Stimulated activated CD8-positive, alpha-beta memory T cell treated with anti-CD3 and anti-CD28 coated beads, Interleukin-15, amount 100 ng/mL, for 1 hour (primary cell): ENCODE results near the gene SGMS1.
"Not testable (repeated sequence)": the region's sequence is repeated elsewhere in the genome, so short reads cannot be mapped to it uniquely, and the experiment has no call there.

ENCODE experiments used
- DNase-seq: peaks from one replicate; pipeline ENCODE4 v3.0.0-alpha.2; 2020; ENCODE audit warnings: low read depth

SGMS1 gene

DNA sequence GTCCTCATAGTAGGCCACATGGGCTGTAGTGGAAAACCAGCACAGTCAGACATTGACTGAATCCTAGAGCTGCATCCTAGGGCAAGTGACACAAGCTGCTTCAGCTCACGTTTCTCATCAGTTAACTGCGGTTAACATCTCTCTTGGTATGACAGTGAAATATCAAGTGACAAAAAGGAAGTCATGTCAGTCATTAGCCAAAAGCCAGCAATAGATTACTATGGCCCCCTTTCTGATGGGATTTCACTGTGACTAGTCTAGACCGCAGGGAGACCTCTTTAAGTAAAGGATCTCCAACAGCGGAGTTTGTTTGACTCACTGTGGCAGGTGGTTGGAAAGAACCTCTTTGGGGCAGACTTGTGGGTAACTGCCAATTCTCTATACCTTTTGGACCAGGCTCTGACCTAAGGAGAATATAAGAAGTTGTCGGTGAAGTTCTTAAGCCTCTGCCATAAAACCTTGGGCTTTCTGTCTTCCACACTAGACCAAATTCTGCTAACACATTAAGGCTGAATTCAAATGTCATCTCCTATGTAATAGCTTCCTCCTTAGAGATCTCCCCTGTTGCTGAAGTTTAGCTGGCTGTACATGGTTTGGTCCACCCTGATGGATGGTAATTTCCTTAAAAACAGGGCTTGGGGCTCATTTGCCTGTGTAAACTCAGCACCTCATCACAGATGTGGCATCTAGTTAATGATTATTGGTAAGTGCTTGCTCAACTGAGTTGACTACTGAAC lies 115.3 kb downstream of the SGMS1 start:
- DNase-seq: no peak

DNA sequence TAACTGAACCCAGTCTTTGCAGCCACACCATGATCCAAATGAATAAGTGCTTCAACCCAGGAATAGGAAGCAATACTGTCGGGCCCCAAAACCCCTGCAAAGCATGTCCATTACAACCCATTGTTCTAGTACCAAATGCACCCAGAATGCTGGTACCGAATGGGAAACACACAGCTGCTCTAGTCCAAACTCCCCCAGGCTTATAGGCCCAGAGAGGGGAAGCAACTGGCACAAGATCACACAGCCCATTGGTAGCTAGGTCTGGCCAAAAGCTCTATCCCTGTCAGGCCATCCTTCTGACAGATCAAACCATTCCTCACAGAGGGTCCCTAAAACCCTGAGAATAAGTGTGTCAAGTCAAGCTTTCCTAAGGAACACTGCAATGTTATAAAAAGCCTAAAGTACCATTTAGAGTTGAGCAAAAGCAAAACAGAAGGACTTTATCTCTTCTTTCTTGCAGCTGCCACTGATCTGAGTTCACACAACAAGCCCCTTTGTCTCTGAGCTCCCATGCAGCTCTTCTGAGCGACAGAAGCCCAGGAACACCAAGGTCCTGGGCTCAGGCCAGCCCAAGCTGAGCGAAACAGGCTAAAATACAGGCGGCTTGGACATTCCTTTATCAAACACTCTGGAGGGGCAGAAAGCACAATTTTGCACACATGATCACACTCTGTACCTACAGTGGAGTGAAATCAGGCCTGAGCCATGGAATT lies 116.7 kb downstream of the SGMS1 start:
- DNase-seq: no peak

DNA sequence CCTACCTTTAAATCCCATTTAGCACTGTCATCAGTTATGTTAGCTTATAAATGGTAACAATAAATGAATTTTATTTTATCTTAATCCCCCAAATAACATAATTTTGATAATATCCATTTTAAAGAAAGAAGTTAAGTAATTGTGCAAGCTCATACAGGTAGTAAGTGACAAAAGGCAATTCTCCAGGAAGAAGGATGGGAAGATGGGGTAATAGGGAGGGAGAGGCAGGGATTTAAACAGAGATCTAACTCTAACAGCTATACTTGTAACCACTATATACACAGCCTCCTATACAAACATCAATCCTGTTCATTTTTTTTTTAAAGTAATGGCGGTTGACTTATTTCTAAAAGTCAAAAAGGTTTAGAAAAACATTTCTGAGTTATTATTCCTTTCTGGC lies 119.4 kb downstream of the SGMS1 start:
- DNase-seq: no peak

DNA sequence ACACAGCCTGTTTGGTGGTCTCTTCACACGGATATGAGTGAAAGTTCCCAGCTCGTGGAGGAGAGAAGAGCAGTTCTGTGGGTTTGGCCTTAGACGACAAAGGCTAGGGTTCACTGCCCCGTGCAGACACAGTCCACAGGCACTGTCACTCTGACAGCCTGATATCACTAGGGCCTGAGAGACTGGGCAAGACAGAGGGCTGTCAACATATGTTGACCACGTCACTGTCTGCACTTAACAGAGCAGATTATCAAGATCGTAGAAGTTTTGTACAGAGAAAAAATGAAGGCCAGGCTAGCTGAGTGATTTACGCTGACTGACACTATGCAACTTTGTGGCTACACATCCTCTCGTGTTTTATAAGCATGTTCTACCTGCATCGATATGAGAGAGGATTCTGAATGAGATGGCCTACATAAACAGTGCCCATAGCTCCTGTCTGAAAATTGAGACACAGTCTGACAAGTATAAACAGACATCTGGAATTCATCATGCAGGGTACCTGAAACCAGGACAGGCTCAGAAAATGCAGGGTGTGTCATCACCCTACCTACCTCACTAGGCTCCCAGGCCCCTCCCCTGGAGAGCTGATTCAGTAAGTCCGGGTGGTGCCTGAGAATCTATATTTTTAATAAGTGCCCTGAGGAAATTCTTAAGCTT lies 120.0 kb downstream of the SGMS1 start:
- no peak for DNase-seq

DNA sequence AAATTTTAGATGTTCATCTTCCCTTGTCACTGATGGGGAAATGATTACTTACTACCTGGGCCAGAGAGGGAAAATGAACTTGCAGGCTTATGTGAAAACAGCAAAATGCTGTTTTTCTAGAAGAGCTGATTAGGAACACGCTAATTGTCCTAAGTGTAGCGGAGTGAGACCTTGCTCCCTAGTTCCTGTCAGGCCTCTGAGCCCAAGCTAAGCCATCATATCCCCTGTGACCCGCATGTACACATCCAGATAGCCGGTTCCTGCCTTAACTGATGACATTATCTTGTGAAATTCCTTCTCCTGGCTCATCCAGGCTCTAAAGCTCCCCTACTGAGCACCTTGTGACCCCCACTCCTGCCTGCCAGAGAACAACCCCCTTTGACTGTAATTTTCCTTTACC lies 120.6 kb downstream of the SGMS1 start:
- DNase-seq: not testable (repeated sequence)

DNA sequence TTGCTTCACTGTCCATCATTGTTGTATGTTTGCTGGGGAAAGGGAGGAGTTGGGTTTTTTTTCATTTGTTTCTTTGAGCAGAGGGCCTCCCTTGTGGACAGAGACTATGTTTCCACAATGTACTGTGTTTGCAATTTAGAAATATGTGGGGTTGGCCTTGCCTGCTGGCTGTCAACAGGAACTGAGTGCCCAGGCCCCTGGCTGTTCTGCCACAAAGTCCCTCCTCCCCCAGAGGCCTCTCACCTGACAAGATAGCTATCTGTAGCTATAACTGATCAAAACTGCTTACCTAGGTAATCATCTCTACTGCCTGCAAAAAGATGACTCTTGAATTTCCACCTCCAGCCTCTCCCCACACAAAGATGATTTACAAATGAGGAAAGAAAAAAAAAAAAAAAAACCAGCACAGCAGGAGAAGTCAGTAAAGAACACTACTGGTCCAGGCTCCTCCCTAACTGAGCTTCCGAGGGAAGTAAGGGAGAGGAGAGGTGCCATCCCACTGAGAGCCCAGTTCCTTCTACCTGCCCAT lies 121.8 kb downstream of the SGMS1 start:
- no peak for DNase-seq

DNA sequence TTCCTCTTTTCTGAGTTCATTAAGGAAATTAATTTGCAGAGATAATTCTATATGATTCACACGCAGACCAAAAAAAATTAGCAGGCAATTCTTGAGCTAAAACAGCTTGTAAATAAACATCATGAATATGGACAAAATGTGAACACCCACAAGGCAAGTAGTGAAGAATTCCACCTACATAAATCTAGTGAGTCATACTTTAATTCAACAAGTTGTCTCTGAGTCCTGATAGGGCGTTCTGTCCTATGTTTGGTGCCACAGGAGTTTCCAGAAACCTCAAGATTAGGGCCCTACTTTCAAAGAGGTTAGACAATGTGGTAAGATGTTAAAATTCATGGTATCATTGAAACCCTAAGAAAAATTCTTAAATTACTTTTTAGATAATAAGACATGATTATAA lies 122.3 kb downstream of the SGMS1 start:
- no peak for DNase-seq

DNA sequence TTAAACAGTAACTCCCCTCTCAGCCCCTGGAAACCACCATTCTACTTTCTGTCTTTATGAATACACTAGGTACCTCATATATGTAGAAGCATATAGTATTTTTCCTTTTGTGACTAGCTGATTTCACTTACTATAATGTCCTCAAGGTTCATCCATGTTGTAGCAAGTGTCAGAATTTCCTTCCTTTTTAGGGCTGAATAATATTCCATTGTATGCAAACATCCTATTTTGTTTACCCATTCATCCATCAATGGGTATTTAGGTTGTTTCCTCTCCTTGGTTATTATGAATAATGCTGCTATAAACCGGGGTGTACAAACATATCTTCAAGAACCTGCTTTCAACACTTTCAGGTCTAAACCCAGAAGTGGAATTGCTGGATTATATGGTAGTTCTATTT lies 125.3 kb downstream of the SGMS1 start:
- DNase-seq: no peak

DNA sequence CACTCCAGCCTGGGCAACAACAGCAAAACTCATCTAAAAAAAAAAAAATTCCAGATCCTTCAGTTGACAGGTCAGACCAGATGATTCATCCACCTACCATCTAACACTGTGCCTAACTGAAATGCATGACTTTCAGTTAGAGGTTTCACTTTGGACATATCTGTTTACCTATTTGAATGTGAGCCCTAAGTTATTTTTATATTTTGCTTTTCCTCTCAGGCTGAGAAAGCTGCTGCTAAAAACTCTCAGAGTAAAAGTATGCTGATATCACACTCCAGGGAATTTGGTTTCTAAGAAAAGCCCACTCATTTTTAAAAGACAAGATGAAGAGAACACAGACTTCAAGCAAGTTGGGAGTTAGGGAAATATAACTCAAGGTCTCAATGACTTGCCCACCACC lies 126.0 kb downstream of the SGMS1 start:
- no peak for DNase-seq

DNA sequence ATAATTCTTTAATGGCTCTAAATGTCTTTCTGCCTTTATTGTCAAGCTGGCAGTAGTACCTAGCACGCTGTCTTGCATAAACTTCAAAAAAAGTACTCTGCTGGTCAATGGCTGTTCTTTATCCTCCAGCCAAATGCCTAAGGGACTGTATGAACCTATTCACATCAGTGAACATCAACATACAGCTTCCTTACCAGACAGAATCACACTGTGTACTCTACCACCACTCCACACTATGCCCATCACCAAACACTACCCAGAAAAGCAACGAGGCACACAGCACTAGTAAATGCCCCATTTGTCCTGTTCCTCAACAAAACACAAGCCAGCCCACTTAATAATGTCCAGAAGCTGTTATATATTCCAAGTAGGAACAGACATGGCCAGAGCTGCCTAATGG lies 127.5 kb downstream of the SGMS1 start:
- no peak for DNase-seq

DNA sequence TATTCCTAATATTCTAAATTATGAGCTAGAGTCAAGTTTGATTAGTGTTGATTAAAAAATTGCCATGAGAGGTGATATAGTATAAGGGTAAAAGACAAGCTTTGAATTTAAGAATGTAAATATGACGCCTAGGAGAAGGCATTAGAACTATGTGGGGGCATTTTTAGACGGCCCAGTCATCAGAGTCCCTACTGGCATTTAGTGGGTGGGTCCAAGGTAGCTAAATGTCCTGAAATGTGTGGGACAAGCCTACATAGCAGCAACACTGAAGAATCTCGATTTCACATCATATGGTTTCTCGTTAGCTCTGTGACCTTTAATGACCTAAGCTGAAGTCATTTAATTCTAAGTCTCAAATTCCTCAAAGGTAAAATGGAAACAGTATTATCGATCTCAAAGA lies 133.5 kb downstream of the SGMS1 start:
- DNase-seq: no peak

DNA sequence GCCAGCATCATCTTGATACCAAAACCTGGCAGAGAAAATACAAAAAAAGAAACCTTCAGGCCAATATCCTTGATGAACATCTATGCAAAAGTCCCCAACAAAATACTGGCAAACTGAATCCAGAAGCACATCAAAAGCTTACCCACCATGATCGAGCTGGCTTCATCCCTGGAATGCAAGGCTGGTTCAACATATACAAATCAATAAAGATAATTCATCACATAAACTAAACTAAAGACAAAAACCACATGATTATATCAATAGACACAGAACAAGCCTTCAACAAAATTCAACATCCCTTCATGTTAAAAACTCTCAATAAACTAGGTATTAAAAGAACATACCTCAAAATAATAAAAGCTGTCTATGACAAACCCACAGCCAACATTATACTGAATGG lies 139.2 kb downstream of the SGMS1 start:
- not testable (repeated sequence) for DNase-seq

DNA sequence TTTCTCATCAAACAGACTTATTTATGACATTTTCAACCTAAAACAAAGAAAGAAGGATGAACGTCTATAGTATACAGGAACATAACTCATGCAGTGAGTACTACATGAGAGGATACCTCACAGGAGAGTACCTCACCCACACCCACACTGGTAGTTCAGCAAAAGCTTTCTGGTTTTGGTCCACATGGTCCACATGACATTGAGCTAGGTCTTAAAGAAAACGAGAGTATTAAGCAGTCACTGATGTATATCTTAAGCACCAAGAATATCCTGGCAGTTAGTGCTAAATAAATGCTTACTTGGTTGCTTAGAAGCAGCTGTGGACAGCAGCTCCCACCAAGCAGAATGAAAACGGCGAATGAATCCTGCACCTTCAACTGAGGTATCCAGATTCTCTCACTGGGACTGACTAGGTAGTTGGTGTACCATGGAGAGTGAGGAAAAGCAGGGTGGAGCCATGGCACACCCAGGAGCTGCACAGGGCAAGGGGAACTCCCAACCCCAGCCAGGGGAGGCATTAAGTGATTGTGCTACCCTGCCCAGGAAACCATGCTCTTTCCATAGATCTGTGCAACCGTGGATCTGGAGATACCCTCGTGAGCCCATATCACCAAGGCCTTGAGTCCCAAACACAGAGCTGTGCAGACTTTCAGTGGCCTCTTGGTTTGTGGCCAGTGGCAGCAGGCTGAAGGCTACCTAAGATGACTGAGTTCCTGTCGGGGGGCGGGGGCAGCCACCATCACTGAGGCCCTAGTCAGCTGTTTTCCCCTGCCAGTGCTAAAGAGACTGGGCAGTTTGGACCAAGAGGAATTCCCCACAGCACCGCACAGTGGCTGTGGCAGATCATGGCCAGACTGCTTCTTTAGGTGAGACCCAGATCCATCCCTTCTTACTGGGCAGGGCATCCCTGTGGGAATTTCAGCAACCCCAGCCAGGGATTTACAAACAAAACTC lies 143.4 kb downstream of the SGMS1 start:
- DNase-seq: no peak

DNA sequence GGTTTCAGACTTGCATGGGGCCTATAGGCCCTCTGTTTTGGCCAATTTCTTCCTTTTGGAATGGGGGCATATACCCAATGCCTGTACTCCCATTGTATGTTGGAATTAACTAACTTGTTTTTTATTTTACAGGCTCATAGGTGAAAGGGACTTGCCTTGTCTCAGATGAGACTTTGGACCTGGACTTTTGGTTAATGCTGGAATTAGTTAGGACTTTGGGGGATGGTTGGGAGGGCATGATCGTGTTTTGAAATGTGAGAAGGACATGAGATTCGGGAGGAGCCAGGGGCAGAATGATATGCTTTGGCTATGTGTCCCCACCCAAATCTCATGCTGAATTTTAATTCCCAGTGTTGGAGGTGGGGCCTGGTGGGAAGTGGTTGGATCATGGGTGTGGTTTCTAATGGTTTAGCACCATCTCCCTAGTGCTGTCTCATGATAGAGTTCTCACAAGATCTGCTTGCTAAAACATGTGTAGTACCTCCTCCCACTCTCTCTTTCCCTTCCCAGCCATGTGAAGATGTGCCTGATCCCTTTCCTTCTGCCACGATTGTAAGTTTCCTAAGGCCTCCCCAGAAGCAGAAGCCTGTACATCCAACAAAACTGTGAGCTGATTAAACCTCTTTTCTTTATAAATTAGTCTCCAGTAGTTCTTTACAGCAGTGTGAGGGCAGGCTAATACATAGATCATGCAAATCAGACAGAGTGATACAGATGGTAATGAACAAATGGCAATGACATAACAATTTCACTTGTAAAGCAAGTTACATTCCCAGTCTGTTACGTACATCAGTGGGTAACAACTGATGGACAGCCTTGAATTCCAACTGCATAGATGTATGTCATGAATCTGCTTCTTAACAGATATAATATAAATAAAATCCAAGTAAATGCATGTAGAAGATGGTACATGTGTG lies 146.2 kb downstream of the SGMS1 start:
- no peak for DNase-seq

DNA sequence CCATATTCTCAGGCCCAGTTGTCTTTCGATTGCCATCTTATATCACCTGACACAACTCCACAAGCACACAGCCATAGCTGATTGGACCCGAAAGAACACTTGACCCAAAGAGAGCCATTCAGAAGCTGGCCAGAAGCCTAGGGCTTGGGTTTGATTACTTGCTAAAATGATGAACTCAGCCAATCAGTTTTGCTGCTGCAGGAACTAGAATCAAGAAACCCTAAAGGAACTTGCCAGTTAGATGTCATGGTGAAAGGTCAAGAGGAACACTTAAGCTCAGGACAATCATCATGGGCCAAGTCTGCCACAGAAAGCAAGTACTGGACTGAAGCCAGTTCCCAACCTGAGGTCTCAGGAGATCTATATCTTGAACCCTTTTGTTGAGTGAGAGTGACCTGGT lies 150.0 kb downstream of the SGMS1 start:
- DNase-seq: no peak

DNA sequence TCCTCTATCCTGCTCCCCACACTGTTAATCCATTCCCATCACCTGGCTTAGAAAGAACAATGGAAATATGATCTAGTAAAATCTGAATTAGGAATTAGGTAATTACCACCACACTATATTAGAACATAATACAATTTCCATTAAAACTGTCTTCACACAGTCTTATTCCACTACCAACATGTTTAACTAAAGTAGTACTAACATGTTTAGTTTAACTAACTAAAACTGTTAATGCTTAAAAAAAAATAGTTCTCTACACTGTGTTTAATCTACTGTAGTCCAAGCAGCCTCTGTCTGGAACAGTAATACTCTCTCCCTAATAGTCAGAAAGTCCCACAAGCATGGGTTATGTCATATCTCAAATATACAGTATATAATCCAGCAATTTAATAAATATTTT lies 150.8 kb downstream of the SGMS1 start:
- DNase-seq: no peak

DNA sequence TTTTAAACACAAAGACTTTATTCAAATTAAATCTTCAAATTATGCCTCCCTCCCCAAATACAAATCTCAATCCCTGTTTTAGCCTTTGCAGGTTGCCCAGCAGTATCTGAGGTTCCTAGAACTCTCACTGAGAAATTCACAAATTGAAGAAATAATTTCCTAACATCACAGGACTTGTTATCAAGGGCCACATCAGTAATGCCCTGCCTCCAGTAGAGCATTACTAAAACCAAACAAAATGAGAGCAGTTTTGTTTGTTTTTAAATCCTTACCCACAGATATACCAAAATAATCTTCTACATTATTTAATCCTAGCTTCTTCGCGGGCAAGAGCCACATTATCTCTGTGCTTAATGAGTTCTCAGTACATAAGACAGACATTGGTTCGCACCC lies 152.2 kb downstream of the SGMS1 start:
- DNase-seq: no peak

DNA sequence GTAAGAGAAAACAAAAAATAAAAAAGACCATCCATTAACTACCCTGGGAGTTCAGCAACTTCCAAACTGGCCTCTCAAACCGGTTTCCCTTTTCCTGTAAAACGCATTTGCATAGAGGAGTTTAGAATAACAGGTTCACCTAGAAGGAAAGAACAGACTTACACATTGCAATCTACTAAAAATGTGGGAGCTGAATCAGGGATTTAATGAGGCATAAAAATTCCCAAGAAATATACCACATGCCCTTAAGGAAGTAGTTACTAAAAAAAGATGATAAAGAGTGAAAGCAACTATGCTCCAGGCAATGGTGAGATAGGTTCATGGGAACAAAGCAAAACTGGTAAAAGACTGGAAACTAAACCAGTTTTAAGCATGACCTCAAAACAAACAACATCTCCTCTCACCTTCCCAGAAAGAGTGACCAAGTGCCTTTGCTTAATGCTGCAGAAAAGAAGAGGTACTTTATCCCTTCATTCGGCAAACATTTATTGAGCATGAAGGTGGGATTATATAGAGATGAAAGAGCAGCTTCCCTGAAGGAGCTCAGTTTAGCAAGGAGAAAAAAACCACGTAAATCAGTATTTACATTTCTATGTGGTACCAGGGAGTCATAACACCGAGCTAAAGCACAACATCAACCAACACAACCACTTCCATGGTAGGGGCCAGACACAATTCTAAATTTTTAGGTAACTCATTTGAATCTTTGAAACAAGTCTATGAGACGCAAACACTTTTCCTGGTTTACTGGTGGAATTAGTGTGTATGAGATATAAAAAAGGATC lies 152.8 kb downstream of the SGMS1 start:
- no peak for DNase-seq

DNA sequence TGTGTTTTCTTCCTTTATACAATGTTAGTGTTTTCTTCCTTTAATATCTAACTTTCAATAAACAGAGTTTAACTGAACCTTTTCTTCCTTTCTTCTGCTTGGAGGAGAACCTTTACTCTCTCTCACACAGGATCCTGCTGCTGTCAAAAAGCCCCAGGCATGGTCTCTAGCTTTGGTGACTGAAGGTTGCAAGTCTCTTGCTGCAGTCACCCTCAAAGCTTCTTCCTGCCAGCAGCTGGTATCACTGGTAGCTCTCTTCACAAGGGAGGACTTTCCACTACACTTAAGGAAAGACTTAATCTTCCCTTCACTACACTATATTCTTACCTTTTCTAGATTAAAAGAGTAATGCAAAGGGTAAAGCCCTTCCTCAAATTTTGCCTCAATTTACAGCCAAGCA lies 153.4 kb downstream of the SGMS1 start:
- no peak for DNase-seq

DNA sequence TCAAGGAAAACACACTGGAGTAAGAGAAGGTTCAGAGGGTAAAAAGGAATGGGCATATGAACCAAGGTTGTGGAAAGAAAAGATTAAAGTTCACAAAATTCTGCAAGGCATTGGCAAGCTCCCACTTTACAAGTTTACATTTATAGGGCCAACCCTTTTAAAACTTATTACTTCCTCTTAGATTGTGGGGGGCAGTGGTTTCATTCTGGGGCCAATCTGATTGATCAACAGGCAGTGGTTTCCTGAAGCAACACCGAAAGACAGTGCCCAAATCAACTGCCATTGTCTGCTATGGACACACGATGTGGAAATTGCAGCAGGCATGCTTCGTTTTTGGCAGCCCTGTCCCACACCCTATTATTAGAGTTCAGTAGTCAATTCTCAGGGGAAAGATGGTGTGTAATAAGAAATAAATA lies 154.0 kb downstream of the SGMS1 start:
- DNase-seq: no peak
